Fibroblast of lung (primary cell): ENCODE data around the gene ESRRB. TPM values are rescaled to one million over a fixed set of nuclear protein-coding genes. Genes with fewer than 3 reads are reported as not detected.

Experiments
- DNase-seq, 2 donors: peaks; one replicate each; pipeline versions ENCODE4 v3.0.0 to v3.0.0-alpha.2; 2010; ENCODE audit warnings: low read depth in 2 of 2
- H2AFZ ChIP-seq: 2 replicates; pipeline ENCODE4 v1.5.1; 2012; ENCODE audit warnings: low read length, control low read depth, inconsistent platforms
- H3K27ac ChIP-seq: 2 replicates; pipeline ENCODE4 v1.5.1; 2011; ENCODE audit warnings: low read length, control low read depth; ENCODE audit not compliant: insufficient read depth
- H3K27me3 ChIP-seq: 2 replicates; pipeline ENCODE4 v1.5.1; 2011; ENCODE audit warnings: mild to moderate bottlenecking, low read length; ENCODE audit not compliant: control insufficient read depth, insufficient read depth
- H3K36me3 ChIP-seq: 2 replicates; pipeline ENCODE4 v1.5.1; 2011; ENCODE audit warnings: low read length; ENCODE audit not compliant: control insufficient read depth, insufficient read depth
- H3K4me1 ChIP-seq: 2 replicates; pipeline ENCODE4 v1.5.1; 2011; ENCODE audit warnings: low read length; ENCODE audit not compliant: control insufficient read depth, insufficient read depth; ENCODE audit errors: extremely low read depth
- H3K4me2 ChIP-seq: 2 replicates; pipeline ENCODE4 v1.5.1; 2011; ENCODE audit warnings: low read length, control low read depth; ENCODE audit not compliant: insufficient read depth; ENCODE audit errors: extremely low read depth
- H3K4me3 ChIP-seq, 4 experiments: fragments of 200-600 bp in 1 of 4; sonication (generic) in 1 of 4; replicated peaks in 1 of 4; 2 replicates each; pipeline ENCODE4 v1.5.1; 2011 to 2016; ENCODE audit warnings: low read length in 4 of 4, low read depth in 3 of 4, mild to moderate bottlenecking in 3 of 4, control low read depth in 2 of 4, inconsistent platforms in 1 of 4, mixed read lengths in 1 of 4; ENCODE audit not compliant: insufficient read depth in 1 of 4; ENCODE audit errors: control extremely low read depth in 1 of 4
- H3K79me2 ChIP-seq: 2 replicates; pipeline ENCODE4 v1.5.1; 2012; ENCODE audit warnings: mild to moderate bottlenecking, low read length, inconsistent platforms; ENCODE audit not compliant: control insufficient read depth, insufficient read depth
- H3K9ac ChIP-seq: 2 replicates; pipeline ENCODE4 v1.5.1; 2011; ENCODE audit warnings: mild to moderate bottlenecking, low read length, control low read depth; ENCODE audit not compliant: insufficient read depth
- H3K9me3 ChIP-seq: 2 replicates; pipeline ENCODE4 v1.5.1; 2012; ENCODE audit warnings: low read depth, low read length; ENCODE audit not compliant: control insufficient read depth, insufficient read depth
- H4K20me1 ChIP-seq: 2 replicates; pipeline ENCODE4 v1.5.1; 2011; ENCODE audit warnings: low read length; ENCODE audit not compliant: control insufficient read depth, insufficient read depth; ENCODE audit errors: extremely low read depth
- EZH2 ChIP-seq: IDR thresholded peaks from 2 replicates; pipeline ENCODE4 v1.5.1; 2012; ENCODE audit warnings: low read length, control low read depth, mild to moderate bottlenecking; ENCODE audit errors: missing control alignments
- polyA plus RNA-seq, 2 donors: library from polyadenylated mRNA; depleted of rRNA in 1 of 2; stranded (reverse) in 1 of 2; unstranded in 1 of 2; fragments of >200 nt; gene quantifications; 2 replicates each; pipeline ENCODE4 v1.2.1, GENCODE V29; 2011 to 2012; ENCODE audit warnings: missing spikeins in 1 of 2
- total RNA-seq: library from RNA; depleted of rRNA; stranded (reverse); fragments of >200 nt; gene quantifications from 2 replicates; pipeline ENCODE4 v1.2.1, GENCODE V29; 2014
- TF ChIP-seq, protein P1 (sequence below), 2 donors: IDR thresholded peaks in 1 of 2; conservative IDR thresholded peaks in 1 of 2; 1 replicate in 1 of 2; 2 replicates in 1 of 2; pipeline ENCODE4 v1.5.1; 2011 to 2012; ENCODE audit warnings: low read length in 2 of 2, control low read depth in 1 of 2, inconsistent platforms in 1 of 2, low read depth in 1 of 2, mild to moderate bottlenecking in 1 of 2

ESRRB gene
- total and polyA plus RNA-seq, 2 donors (not counting 1 experiment from before 2014, with no cell fraction given), result not detected

DNA sequence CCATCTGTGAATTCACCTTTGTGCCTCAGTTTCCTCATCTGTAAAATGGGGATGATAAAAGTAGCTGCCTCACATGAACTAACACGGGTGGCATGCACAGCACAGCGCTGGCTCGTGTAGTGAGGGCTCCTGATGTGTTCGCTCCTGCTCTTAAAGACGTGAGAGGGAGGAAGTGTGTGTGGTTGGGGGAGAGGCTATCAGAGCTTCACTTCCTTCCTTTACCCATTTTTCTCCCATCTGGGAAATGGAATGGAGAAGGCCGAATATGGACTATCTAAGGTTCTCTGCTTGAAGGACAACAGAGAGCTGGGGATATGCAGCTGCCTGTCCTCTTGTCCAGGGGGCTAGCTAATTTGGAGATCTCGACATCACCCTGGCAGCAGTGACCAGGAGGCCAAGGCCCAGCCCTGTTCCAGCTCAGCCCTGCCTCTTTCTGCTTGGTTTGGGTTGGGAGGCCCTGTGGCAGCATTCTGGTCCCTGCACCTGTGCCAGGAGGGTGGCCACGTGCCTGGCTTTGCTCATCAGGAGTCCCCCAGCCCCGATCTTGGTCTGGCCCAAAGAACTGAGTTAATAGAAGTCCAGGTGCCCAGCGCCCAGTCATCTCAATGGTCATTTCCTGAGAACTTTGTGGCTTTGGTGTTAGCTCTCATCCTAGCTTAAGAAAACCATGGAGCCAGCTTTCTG lies 44.5 kb upstream of the ESRRB start:
- H3K9me3 ChIP-seq, result no peaks in the 10 kb centered on the region
- H3K36me3 ChIP-seq, result no peaks in the 10 kb centered on the region
- no peaks in the 10 kb centered on the region for H4K20me1 ChIP-seq
- no peak overlapping the region for H3K4me2 ChIP-seq
- DNase-seq, result no peak
- no peak overlapping the region for H3K9ac ChIP-seq
- no peaks in the 10 kb centered on the region for H3K4me1 ChIP-seq
- H3K27me3 ChIP-seq, result peaks cover 8% of the 10 kb centered on the region
- no peaks in the 10 kb centered on the region for H3K79me2 ChIP-seq
- no peak for TF ChIP-seq EZH2
- TF ChIP-seq, protein P1, sequence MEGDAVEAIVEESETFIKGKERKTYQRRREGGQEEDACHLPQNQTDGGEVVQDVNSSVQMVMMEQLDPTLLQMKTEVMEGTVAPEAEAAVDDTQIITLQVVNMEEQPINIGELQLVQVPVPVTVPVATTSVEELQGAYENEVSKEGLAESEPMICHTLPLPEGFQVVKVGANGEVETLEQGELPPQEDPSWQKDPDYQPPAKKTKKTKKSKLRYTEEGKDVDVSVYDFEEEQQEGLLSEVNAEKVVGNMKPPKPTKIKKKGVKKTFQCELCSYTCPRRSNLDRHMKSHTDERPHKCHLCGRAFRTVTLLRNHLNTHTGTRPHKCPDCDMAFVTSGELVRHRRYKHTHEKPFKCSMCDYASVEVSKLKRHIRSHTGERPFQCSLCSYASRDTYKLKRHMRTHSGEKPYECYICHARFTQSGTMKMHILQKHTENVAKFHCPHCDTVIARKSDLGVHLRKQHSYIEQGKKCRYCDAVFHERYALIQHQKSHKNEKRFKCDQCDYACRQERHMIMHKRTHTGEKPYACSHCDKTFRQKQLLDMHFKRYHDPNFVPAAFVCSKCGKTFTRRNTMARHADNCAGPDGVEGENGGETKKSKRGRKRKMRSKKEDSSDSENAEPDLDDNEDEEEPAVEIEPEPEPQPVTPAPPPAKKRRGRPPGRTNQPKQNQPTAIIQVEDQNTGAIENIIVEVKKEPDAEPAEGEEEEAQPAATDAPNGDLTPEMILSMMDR (conservative IDR thresholded peaks at IDR 0.05 in 1 of 2, IDR thresholded peaks at IDR 0.05 in 1 of 2; ENCODE audit: low read depth in 1 of 2, low read length in 2 of 2), result no peak
- H3K4me3 ChIP-seq, result no peak overlapping the region
- H3K27ac ChIP-seq, result no peak overlapping the region
- H2AFZ ChIP-seq, result no peak overlapping the region

- no peak overlapping the region for H3K27ac ChIP-seq
- no peaks in the 10 kb centered on the region for H4K20me1 ChIP-seq
- H3K9ac ChIP-seq, result no peak overlapping the region
- peaks cover 8% of the 10 kb centered on the region for H3K27me3 ChIP-seq
- no peak overlapping the region for H2AFZ ChIP-seq
- H3K4me1 ChIP-seq, result no peaks in the 10 kb centered on the region
- TF ChIP-seq, protein P1 (conservative IDR thresholded peaks at IDR 0.05 in 1 of 2, IDR thresholded peaks at IDR 0.05 in 1 of 2; ENCODE audit: low read depth in 1 of 2, low read length in 2 of 2), result no peak
- no peak for TF ChIP-seq EZH2
- H3K4me3 ChIP-seq, result no peak overlapping the region
- no peaks in the 10 kb centered on the region for H3K9me3 ChIP-seq
- H3K79me2 ChIP-seq, result no peaks in the 10 kb centered on the region
- no peak overlapping the region for H3K4me2 ChIP-seq
- DNase-seq, result no peak
- no peaks in the 10 kb centered on the region for H3K36me3 ChIP-seq
These were observed 42.3 kb upstream of the ESRRB start for GRCh38 chr14:76333664-76334063.

DNA sequence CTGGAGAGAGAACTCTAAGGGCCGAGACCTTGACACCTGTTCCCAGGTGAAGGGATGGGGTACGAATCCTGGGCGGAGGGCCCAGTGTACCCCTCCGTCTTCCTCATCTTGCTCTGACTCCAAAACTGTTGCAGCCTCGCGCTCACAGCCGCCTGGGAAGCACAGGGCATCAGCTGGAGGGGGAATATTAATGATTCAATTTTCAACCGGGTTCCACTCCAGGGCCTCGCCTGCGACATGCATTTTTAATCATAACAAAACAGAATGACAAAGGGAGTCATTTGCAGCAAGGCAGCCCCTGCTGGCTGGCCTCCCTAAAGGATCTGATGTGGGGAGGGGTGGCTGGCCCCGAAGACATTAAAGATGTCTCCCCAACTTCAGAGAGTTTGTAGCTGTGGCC lies 41.6 kb upstream of the ESRRB start:
- no peak overlapping the region for H3K9ac ChIP-seq
- H3K4me1 ChIP-seq, result no peaks in the 10 kb centered on the region
- DNase-seq, result no peak
- H3K36me3 ChIP-seq, result no peaks in the 10 kb centered on the region
- no peak overlapping the region for H2AFZ ChIP-seq
- peaks cover 4% of the 10 kb centered on the region for H3K27me3 ChIP-seq
- H3K4me2 ChIP-seq, result no peak overlapping the region
- H3K27ac ChIP-seq, result no peak overlapping the region
- H3K4me3 ChIP-seq, result no peak overlapping the region
- H4K20me1 ChIP-seq, result no peaks in the 10 kb centered on the region
- H3K79me2 ChIP-seq, result no peaks in the 10 kb centered on the region
- no peak for TF ChIP-seq EZH2
- TF ChIP-seq, protein P1 (conservative IDR thresholded peaks at IDR 0.05 in 1 of 2, IDR thresholded peaks at IDR 0.05 in 1 of 2; ENCODE audit: low read depth in 1 of 2, low read length in 2 of 2), result no peak
- no peaks in the 10 kb centered on the region for H3K9me3 ChIP-seq
